H9 (cell line): ENCODE results near the gene MAD1L1. TPM values are rescaled to one million over a fixed set of nuclear protein-coding genes. Genes with fewer than 3 reads are reported as not detected.

Source experiments
- DNase-seq: peaks from one replicate; pipeline ENCODE4 v3.0.0-alpha.2; 2017
- H2AFZ ChIP-seq: one replicate; pipeline ENCODE4 v1.6.1; 2013; ENCODE audit warnings: mild to moderate bottlenecking, low read length, control low read depth, moderate library complexity
- H2AK5ac ChIP-seq: 2 replicates; pipeline ENCODE4 v1.6.1; 2013; ENCODE audit warnings: low read length, control low read depth, mixed read lengths; ENCODE audit not compliant: insufficient read length
- H2BK120ac ChIP-seq: one replicate; pipeline ENCODE4 v1.6.1; 2013; ENCODE audit warnings: low read depth, mild to moderate bottlenecking, low read length, control low read depth, inconsistent platforms; ENCODE audit not compliant: poor library complexity, severe bottlenecking
- H2BK12ac ChIP-seq: 2 replicates; pipeline ENCODE4 v1.6.1; 2013; ENCODE audit warnings: low read length, control low read depth, mixed read lengths, low read depth; ENCODE audit not compliant: insufficient read length
- H2BK15ac ChIP-seq: 2 replicates; pipeline ENCODE4 v1.6.1; 2013; ENCODE audit warnings: low read depth, low read length, control low read depth
- H2BK20ac ChIP-seq: one replicate; pipeline ENCODE4 v1.6.1; 2013; ENCODE audit warnings: low read depth, mild to moderate bottlenecking, low read length, control low read depth, inconsistent platforms; ENCODE audit not compliant: poor library complexity, severe bottlenecking
- H2BK5ac ChIP-seq: 2 replicates; pipeline ENCODE4 v1.6.1; 2013; ENCODE audit warnings: low read length, control low read depth, mixed read lengths; ENCODE audit not compliant: insufficient read length
- H3K14ac ChIP-seq: 2 replicates; pipeline ENCODE4 v1.6.1; 2013; ENCODE audit warnings: low read length, control low read depth; ENCODE audit not compliant: insufficient read depth
- H3K18ac ChIP-seq: 2 replicates; pipeline ENCODE4 v1.6.1; 2013; ENCODE audit warnings: low read depth, mild to moderate bottlenecking, mixed read lengths, low read length, control low read depth; ENCODE audit not compliant: insufficient read length
- H3K23ac ChIP-seq: 2 replicates; pipeline ENCODE4 v1.6.1; 2013; ENCODE audit warnings: low read length, control low read depth, mixed read lengths, low read depth; ENCODE audit not compliant: insufficient read length
- H3K23me2 ChIP-seq: 2 replicates; pipeline ENCODE4 v1.6.1; 2013; ENCODE audit warnings: low read depth, mild to moderate bottlenecking, mixed read lengths, low read length, control low read depth; ENCODE audit not compliant: insufficient read length, poor library complexity, severe bottlenecking
- H3K27ac ChIP-seq: 2 replicates; pipeline ENCODE4 v1.5.1; 2013; ENCODE audit warnings: low read length, control low read depth, mixed read lengths, low read depth; ENCODE audit not compliant: insufficient read length
- H3K27me3 ChIP-seq: 2 replicates; pipeline ENCODE4 v1.6.1; 2013; ENCODE audit warnings: low read length, control low read depth, inconsistent platforms; ENCODE audit not compliant: insufficient read depth
- H3K4ac ChIP-seq: 2 replicates; pipeline ENCODE4 v1.6.1; 2013; ENCODE audit warnings: low read depth, mild to moderate bottlenecking, control low read depth, inconsistent platforms, low read length, moderate library complexity
- H3K4me1 ChIP-seq: 2 replicates; pipeline ENCODE4 v1.6.1; 2013; ENCODE audit warnings: low read length, control low read depth, inconsistent platforms; ENCODE audit not compliant: insufficient read depth
- H3K4me2 ChIP-seq: 2 replicates; pipeline ENCODE4 v1.6.1; 2013; ENCODE audit warnings: low read length, control low read depth, mixed read lengths; ENCODE audit not compliant: insufficient read length, insufficient read depth
- H3K56ac ChIP-seq: 2 replicates; pipeline ENCODE4 v1.6.1; 2013; ENCODE audit warnings: low read depth, mild to moderate bottlenecking, mixed read lengths, low read length, control low read depth; ENCODE audit not compliant: insufficient read length
- H3K79me1 ChIP-seq: 2 replicates; pipeline ENCODE4 v1.6.1; 2013; ENCODE audit warnings: low read depth, mild to moderate bottlenecking, moderate library complexity, low read length, control low read depth, inconsistent platforms; ENCODE audit not compliant: insufficient read depth, poor library complexity, severe bottlenecking
- H3K79me2 ChIP-seq: 2 replicates; pipeline ENCODE4 v1.6.1; 2013; ENCODE audit warnings: low read length, control low read depth, inconsistent platforms; ENCODE audit not compliant: insufficient read depth
- H3K9ac ChIP-seq: 2 replicates; pipeline ENCODE4 v1.6.1; 2013; ENCODE audit warnings: low read length, control low read depth, mixed read lengths; ENCODE audit not compliant: insufficient read length; ENCODE audit errors: extremely low read depth
- H3K9me3 ChIP-seq: one replicate; pipeline ENCODE4 v1.6.1; 2013; ENCODE audit warnings: low read depth, low read length, inconsistent platforms; ENCODE audit not compliant: control insufficient read depth
- H3T11ph ChIP-seq: one replicate; pipeline ENCODE4 v1.6.1; 2013; ENCODE audit warnings: mild to moderate bottlenecking, low read length, control low read depth, inconsistent platforms
- H4K20me1 ChIP-seq: one replicate; pipeline ENCODE4 v1.6.1; 2013; ENCODE audit not compliant: control insufficient read depth, insufficient read length, insufficient read depth
- H4K5ac ChIP-seq: 2 replicates; pipeline ENCODE4 v1.6.1; 2013; ENCODE audit warnings: low read depth, mild to moderate bottlenecking, mixed read lengths, low read length, control low read depth; ENCODE audit not compliant: insufficient read length
- H4K8ac ChIP-seq: replicated peaks from 2 replicates; pipeline ENCODE4 v1.6.1; 2013; ENCODE audit warnings: low read length, control low read depth, mixed read lengths, low read depth; ENCODE audit not compliant: insufficient read length
- H4K91ac ChIP-seq: 2 replicates; pipeline ENCODE4 v1.6.1; 2013; ENCODE audit warnings: low read depth, mild to moderate bottlenecking, moderate library complexity, mixed read lengths, low read length, control low read depth; ENCODE audit not compliant: insufficient read length
- H3K27ac Mint-ChIP-seq, 3 experiments: 2 replicates in 2 of 3; 3 replicates in 1 of 3; pipeline ENCODE4 v1.8.0; 2020 to 2021; ENCODE audit warnings: mixed read lengths in 3 of 3, mild to moderate bottlenecking in 1 of 3, moderate library complexity in 1 of 3
- H3K27me3 Mint-ChIP-seq: 2 replicates; pipeline ENCODE4 v1.8.0; 2021; ENCODE audit warnings: low read depth, mild to moderate bottlenecking, moderate library complexity, mixed read lengths
- H3K36me3 Mint-ChIP-seq, 3 experiments: 2 replicates in 2 of 3; 3 replicates in 1 of 3; pipeline ENCODE4 v1.8.0; 2020 to 2021; ENCODE audit warnings: low read depth in 3 of 3, mixed read lengths in 3 of 3; ENCODE audit not compliant: insufficient read depth in 1 of 3
- H3K4me1 Mint-ChIP-seq, 2 experiments: 2 replicates each; pipeline ENCODE4 v1.8.0; 2020; ENCODE audit warnings: mixed read lengths in 2 of 2
- H3K4me3 Mint-ChIP-seq, 2 experiments: 2 replicates in 1 of 2; 3 replicates in 1 of 2; pipeline ENCODE4 v1.8.0; 2020 to 2021; ENCODE audit warnings: mild to moderate bottlenecking in 2 of 2, mixed read lengths in 2 of 2, moderate library complexity in 1 of 2
- H3K9me3 Mint-ChIP-seq, 2 experiments: 2 replicates in 1 of 2; 3 replicates in 1 of 2; pipeline ENCODE4 v1.8.0; 2020; ENCODE audit warnings: mild to moderate bottlenecking in 2 of 2, mixed read lengths in 2 of 2, moderate library complexity in 1 of 2
- WGBS: extraction: QIAGEN DNeasy Blood & Tissue Kit; methylation state at CpG from one replicate; pipeline ENCODE4 v1.1.7; 2013; ENCODE audit warnings: missing lambda C conversion rate, low lambda C conversion rate, mixed read lengths; ENCODE audit not compliant: insufficient read length; ENCODE audit errors: extremely low coverage; 5-methylcytosine and 5-hydroxymethylcytosine counted together
- total RNA-seq: library from RNA; stranded (reverse); gene quantifications from 2 replicates; pipeline ENCODE4 v1.2.1, GENCODE V29; 2021
- TF ChIP-seq, protein P1 (sequence below): fragments of 200-600 bp; sonication (generic); conservative IDR thresholded peaks from 3 replicates; pipeline ENCODE4 v1.8.0; 2021; ENCODE audit warnings: antibody characterized with exemption, mild to moderate bottlenecking

MAD1L1 gene
- total RNA-seq, 1 experiment from 2014 or later, result 39.0 TPM

DNA sequence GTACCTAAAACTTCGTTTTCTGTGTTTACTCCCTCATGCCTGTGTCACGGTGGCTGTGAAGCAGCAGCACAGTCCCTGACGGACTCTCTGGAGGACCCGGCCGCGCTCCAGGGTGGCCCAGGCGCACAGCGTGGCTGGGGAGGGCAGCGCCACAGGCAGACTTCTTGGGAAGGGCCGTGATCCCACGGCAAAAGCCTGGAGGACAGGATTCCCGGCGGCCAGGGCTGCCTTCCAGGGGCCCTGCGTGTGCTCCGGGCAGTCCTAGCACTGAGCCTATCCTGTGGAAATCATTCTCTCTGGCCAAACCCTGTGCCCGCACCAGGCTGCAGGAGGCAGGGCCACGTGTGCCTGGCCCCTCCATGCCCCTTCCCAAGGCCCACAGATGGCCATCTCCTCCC is 244.2 kb downstream of the MAD1L1 start:
- H3K36me3 Mint-ChIP-seq, result 0 out of 7 replicates have a peak, but pooled peaks cover 0 to 5% (median 0%) of the 10 kb centered on the region in 3 experiments
- H3K18ac ChIP-seq, result no peak overlapping the region
- no peaks in the 10 kb centered on the region for H3K23me2 ChIP-seq
- no peak overlapping the region for H2BK5ac ChIP-seq
- TF ChIP-seq, protein P1, sequence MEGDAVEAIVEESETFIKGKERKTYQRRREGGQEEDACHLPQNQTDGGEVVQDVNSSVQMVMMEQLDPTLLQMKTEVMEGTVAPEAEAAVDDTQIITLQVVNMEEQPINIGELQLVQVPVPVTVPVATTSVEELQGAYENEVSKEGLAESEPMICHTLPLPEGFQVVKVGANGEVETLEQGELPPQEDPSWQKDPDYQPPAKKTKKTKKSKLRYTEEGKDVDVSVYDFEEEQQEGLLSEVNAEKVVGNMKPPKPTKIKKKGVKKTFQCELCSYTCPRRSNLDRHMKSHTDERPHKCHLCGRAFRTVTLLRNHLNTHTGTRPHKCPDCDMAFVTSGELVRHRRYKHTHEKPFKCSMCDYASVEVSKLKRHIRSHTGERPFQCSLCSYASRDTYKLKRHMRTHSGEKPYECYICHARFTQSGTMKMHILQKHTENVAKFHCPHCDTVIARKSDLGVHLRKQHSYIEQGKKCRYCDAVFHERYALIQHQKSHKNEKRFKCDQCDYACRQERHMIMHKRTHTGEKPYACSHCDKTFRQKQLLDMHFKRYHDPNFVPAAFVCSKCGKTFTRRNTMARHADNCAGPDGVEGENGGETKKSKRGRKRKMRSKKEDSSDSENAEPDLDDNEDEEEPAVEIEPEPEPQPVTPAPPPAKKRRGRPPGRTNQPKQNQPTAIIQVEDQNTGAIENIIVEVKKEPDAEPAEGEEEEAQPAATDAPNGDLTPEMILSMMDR, result no peak
- no peak overlapping the region for H3K9ac ChIP-seq
- no peak overlapping the region for H3K4me3 Mint-ChIP-seq
- H2AK5ac ChIP-seq, result no peak overlapping the region
- no peak for DNase-seq
- no peak overlapping the region for H2BK15ac ChIP-seq
- no peaks in the 10 kb centered on the region for H3K79me2 ChIP-seq
- H3K4me2 ChIP-seq, result no peak overlapping the region
- no CpG with 5 or more reads among the region's 17 CpGs for WGBS
- no peak overlapping the region for H2AFZ ChIP-seq
- no peak overlapping the region for H4K5ac ChIP-seq
- H3K4me1 Mint-ChIP-seq, result peaks cover 17 to 20% of the 10 kb centered on the region in 2 experiments
- H3K4ac ChIP-seq, result no peak overlapping the region; the same call in 1 of the 2 replicates
- H3K23ac ChIP-seq, result no peak overlapping the region
- H2BK20ac ChIP-seq, result no peak overlapping the region
- no peaks in the 10 kb centered on the region for H3K27me3 ChIP-seq
- H3K9me3 ChIP-seq, result no peaks in the 10 kb centered on the region
- H3K27ac ChIP-seq, result no peak overlapping the region
- no peak overlapping the region for H3K56ac ChIP-seq
- no peak overlapping the region for H4K91ac ChIP-seq
- no peaks in the 10 kb centered on the region for H4K20me1 ChIP-seq
- no peaks in the 10 kb centered on the region for H3K4me1 ChIP-seq
- H3T11ph ChIP-seq, result no peak overlapping the region
- no peaks in the 10 kb centered on the region for H3K27me3 Mint-ChIP-seq
- no peaks in the 10 kb centered on the region for H3K79me1 ChIP-seq
- no peak overlapping the region for H2BK120ac ChIP-seq
- no peak overlapping the region for H4K8ac ChIP-seq
- peak overlapping the region in 1 of 3 experiments; percentile 55; a peak in 2 of 7 replicates for H3K27ac Mint-ChIP-seq
- H3K9me3 Mint-ChIP-seq, result no peaks in the 10 kb centered on the region
- H2BK12ac ChIP-seq, result no peak overlapping the region
- H3K14ac ChIP-seq, result peak overlapping the region; percentile 48; the same call in 1 of the 2 replicates
